Neural progenitor cell (in vitro differentiated cells): Measurements from ENCODE around the gene EXOC6B. TPM values are rescaled to one million over a fixed set of nuclear protein-coding genes. Genes with fewer than 3 reads are reported as not detected.

Experiments
- DNase-seq: peaks from one replicate; pipeline ENCODE4 v3.0.0-alpha.2; 2016; ENCODE audit warnings: low spot score
- H2AFZ ChIP-seq: fragments of 200-600 bp; sonication (generic); replicated peaks from 2 replicates; pipeline ENCODE4 v1.6.1; 2016; ENCODE audit warnings: antibody characterized with exemption
- H3F3A ChIP-seq: fragments of 200-600 bp; sonication (generic); 2 replicates; pipeline ENCODE4 v1.6.1; 2016; ENCODE audit warnings: antibody characterized with exemption, low read depth
- H3K27ac ChIP-seq: fragments of 200-600 bp; sonication (generic); 2 replicates; pipeline ENCODE4 v1.5.1; 2016; ENCODE audit warnings: mild to moderate bottlenecking
- H3K27me3 ChIP-seq: fragments of 200-600 bp; sonication (generic); 2 replicates; pipeline ENCODE4 v1.6.1; 2016; ENCODE audit warnings: mild to moderate bottlenecking, moderate library complexity
- H3K36me3 ChIP-seq: fragments of 200-600 bp; sonication (generic); 2 replicates; pipeline ENCODE4 v1.5.1; 2016
- H3K4me1 ChIP-seq: fragments of 200-600 bp; sonication (generic); 2 replicates; pipeline ENCODE4 v1.6.1; 2016; ENCODE audit warnings: mixed run types
- H3K4me2 ChIP-seq: fragments of 200-600 bp; sonication (generic); 2 replicates; pipeline ENCODE4 v1.6.1; 2016
- H3K4me3 ChIP-seq: fragments of 200-600 bp; sonication (generic); 2 replicates; pipeline ENCODE4 v1.5.1; 2016
- H3K79me2 ChIP-seq: fragments of 200-600 bp; sonication (generic); 2 replicates; pipeline ENCODE4 v1.6.1; 2016; ENCODE audit warnings: low read depth
- H3K9ac ChIP-seq: fragments of 200-600 bp; sonication (generic); 2 replicates; pipeline ENCODE4 v1.6.1; 2016
- H3K9me3 ChIP-seq: fragments of 200-600 bp; sonication (generic); 2 replicates; pipeline ENCODE4 v1.5.1; 2016; ENCODE audit warnings: low read depth
- H4K20me1 ChIP-seq: fragments of 200-600 bp; sonication (generic); 2 replicates; pipeline ENCODE4 v1.6.1; 2016; ENCODE audit warnings: low read depth
- H3K27ac Mint-ChIP-seq: 3 replicates; pipeline ENCODE4 v1.8.0; 2021; ENCODE audit warnings: mixed read lengths
- H3K27me3 Mint-ChIP-seq: 2 replicates; pipeline ENCODE4 v1.8.0; 2022; ENCODE audit warnings: low read depth, mild to moderate bottlenecking, inconsistent platforms, moderate library complexity, mixed read lengths; ENCODE audit not compliant: insufficient read depth
- H3K36me3 Mint-ChIP-seq: 3 replicates; pipeline ENCODE4 v1.8.0; 2021; ENCODE audit warnings: mixed read lengths
- H3K4me1 Mint-ChIP-seq: 3 replicates; pipeline ENCODE4 v1.8.0; 2021; ENCODE audit warnings: mixed read lengths
- H3K4me3 Mint-ChIP-seq: 3 replicates; pipeline ENCODE4 v1.8.0; 2021; ENCODE audit warnings: mild to moderate bottlenecking, moderate library complexity, mixed read lengths
- H3K9me3 Mint-ChIP-seq: 3 replicates; pipeline ENCODE4 v1.8.0; 2020; ENCODE audit warnings: mixed read lengths
- CTCF ChIP-seq: fragments of 200-600 bp; sonication (generic); IDR thresholded peaks from 2 replicates; pipeline ENCODE4 v1.5.1; 2017; ENCODE audit warnings: antibody characterized with exemption, mild to moderate bottlenecking
- EZH2 ChIP-seq: fragments of 200-600 bp; sonication (generic); IDR thresholded peaks from 2 replicates; pipeline ENCODE4 v1.6.1; 2017; ENCODE audit warnings: antibody characterized with exemption, mild to moderate bottlenecking, moderate library complexity
- EZH2phosphoT487 ChIP-seq: fragments of 200-600 bp; sonication (generic); IDR thresholded peaks from 2 replicates; pipeline ENCODE4 v1.6.1; 2017; ENCODE audit warnings: antibody characterized with exemption
- total RNA-seq: library from RNA; depleted of rRNA; stranded (reverse); fragments of >200 nt; gene quantifications from 2 replicates; pipeline ENCODE4 v1.2.3, GENCODE V29; 2015; ENCODE audit warnings: low replicate concordance

EXOC6B gene
- total RNA-seq, 1 donor from 2014 or later: 41.2 TPM

DNA sequence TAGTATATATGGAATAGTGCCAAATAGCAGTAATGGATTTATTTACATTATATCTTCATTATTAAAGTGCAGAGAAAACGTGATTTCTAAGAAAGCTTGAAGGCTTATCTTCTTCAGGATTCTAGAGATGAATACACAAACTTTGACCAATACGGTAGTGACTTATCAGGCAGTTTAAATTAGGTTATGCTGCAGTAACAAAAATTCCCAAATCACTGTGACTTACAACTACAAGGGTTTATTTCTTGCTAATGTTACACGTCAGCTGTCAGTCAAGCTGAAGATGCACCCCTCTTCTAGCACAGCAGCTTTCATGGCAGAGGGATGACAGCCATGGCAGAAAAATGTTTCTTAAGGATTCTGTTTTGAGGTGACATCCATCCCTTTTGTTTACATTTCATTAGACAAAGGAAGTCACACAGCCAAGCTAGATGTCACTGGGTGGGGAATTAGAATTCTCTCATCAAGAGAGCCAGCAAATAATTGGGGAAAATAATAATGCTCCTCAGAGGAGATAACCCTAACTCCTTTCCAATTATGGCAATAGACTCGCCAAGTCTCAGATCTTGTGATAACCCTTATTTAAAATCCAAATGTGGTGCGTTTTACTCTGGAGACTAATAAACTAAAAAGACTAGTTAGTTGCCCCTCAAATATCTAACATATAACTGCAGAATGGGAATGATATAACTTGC, 409.9 kb downstream of the EXOC6B start:
- Histone ChIP-seq H2AFZ (no peak overlapping the region), H3K4me2 (no peak overlapping the region), H3K27me3 (no peaks in the 10 kb centered on the region), H3K4me1 (no peaks in the 10 kb centered on the region), H3F3A (no peaks in the 10 kb centered on the region), H3K9me3 (peaks cover 5% of the 10 kb centered on the region), H3K27ac (no peak overlapping the region), H3K9ac (no peak overlapping the region), H3K36me3 (no peaks in the 10 kb centered on the region), H3K79me2 (no peaks in the 10 kb centered on the region), H4K20me1 (no peaks in the 10 kb centered on the region), H3K4me3 (no peak overlapping the region)
- Mint-ChIP-seq H3K9me3 (peaks cover 9% of the 10 kb centered on the region), H3K27me3 (no peaks in the 10 kb centered on the region), H3K4me1 (no peaks in the 10 kb centered on the region), H3K27ac (no peak overlapping the region), H3K4me3 (no peak overlapping the region), H3K36me3 (peaks cover 2% of the 10 kb centered on the region)
- TF ChIP-seq EZH2 (no peak), EZH2phosphoT487 (no peak), CTCF (no peak)
- DNase-seq: no peak

GRCh38 chr2:72415241-72415661, 410.6 kb downstream of the EXOC6B start:
- H3K4me1 Mint-ChIP-seq: no peaks in the 10 kb centered on the region
- peaks cover 5% of the 10 kb centered on the region for H3K9me3 ChIP-seq
- H3K4me2 ChIP-seq: no peak overlapping the region

GRCh38 chr2:72414137-72414760, 411.6 kb downstream of the EXOC6B start:
- Histone ChIP-seq H3K4me2 (no peak overlapping the region), H4K20me1 (no peaks in the 10 kb centered on the region), H3K27me3 (no peaks in the 10 kb centered on the region), H3K4me1 (no peaks in the 10 kb centered on the region), H3K9ac (no peak overlapping the region), H3K36me3 (no peaks in the 10 kb centered on the region), H3K79me2 (no peaks in the 10 kb centered on the region), H3K4me3 (no peak overlapping the region), H3K27ac (no peak overlapping the region), H2AFZ (no peak overlapping the region), H3K9me3 (no peaks in the 10 kb centered on the region), H3F3A (no peaks in the 10 kb centered on the region)
- Mint-ChIP-seq H3K4me1 (no peaks in the 10 kb centered on the region), H3K36me3 (no peaks in the 10 kb centered on the region), H3K27me3 (no peaks in the 10 kb centered on the region), H3K4me3 (no peak overlapping the region), H3K27ac (no peak overlapping the region), H3K9me3 (peaks cover 2% of the 10 kb centered on the region)
- TF ChIP-seq CTCF (no peak), EZH2 (no peak), EZH2phosphoT487 (no peak)
- no peak for DNase-seq

More at GRCh38 chr2:72415241-72415661, 410.6 kb downstream of the EXOC6B start:
- Histone ChIP-seq H3K27ac (no peak overlapping the region), H3K4me3 (no peak overlapping the region), H3F3A (no peaks in the 10 kb centered on the region), H3K79me2 (no peaks in the 10 kb centered on the region), H3K4me1 (no peaks in the 10 kb centered on the region), H2AFZ (no peak overlapping the region), H3K9ac (no peak overlapping the region), H4K20me1 (no peaks in the 10 kb centered on the region), H3K27me3 (no peaks in the 10 kb centered on the region), H3K36me3 (no peaks in the 10 kb centered on the region)
- Mint-ChIP-seq H3K36me3 (no peaks in the 10 kb centered on the region), H3K27me3 (no peaks in the 10 kb centered on the region), H3K9me3 (peaks cover 2% of the 10 kb centered on the region), H3K4me3 (no peak overlapping the region), H3K27ac (no peak overlapping the region)
- TF ChIP-seq EZH2 (no peak), CTCF (no peak), EZH2phosphoT487 (no peak)
- DNase-seq: no peak
